ENCODE results near the gene MIS12.

DNA sequence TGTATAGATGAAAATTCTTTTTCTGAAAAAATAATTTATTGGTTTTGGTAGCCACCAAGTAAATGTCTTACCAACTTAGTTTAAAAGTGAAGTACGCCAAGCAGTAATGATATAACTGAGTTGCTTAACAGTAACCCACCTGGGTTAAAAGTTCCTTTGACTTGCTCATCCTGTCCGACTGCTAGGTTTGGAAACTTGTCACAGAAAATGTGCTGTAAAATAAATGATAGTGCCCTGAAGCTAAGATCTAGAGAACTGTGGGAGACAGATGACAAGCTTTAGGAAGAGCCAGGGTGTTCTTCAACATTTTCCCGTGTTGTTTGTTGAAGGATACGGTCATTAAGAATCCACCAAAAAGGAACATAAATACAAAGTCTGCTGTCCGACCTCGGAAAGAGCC, 5.4 kb upstream of the MIS12 start:
- TF ChIP-seq, protein P1, sequence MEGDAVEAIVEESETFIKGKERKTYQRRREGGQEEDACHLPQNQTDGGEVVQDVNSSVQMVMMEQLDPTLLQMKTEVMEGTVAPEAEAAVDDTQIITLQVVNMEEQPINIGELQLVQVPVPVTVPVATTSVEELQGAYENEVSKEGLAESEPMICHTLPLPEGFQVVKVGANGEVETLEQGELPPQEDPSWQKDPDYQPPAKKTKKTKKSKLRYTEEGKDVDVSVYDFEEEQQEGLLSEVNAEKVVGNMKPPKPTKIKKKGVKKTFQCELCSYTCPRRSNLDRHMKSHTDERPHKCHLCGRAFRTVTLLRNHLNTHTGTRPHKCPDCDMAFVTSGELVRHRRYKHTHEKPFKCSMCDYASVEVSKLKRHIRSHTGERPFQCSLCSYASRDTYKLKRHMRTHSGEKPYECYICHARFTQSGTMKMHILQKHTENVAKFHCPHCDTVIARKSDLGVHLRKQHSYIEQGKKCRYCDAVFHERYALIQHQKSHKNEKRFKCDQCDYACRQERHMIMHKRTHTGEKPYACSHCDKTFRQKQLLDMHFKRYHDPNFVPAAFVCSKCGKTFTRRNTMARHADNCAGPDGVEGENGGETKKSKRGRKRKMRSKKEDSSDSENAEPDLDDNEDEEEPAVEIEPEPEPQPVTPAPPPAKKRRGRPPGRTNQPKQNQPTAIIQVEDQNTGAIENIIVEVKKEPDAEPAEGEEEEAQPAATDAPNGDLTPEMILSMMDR (conservative IDR thresholded peaks at IDR 0.05; ENCODE audit: low read depth, low read length) = no peak
- no peak for TF ChIP-seq EZH2 (IDR thresholded peaks at IDR 0.05; ENCODE audit: low read length, unreplicated experiment)

All from PC-3 (cell line).